22Rv1 (cell line): Measurements from ENCODE around the gene HSF2BP.

Experiments
- H3K27ac ChIP-seq: fragments of 450-650 bp; 2 replicates; pipeline ENCODE4 v1.5.1; 2017
- ZFX ChIP-seq: fragments of 450-650 bp; IDR thresholded peaks from 2 replicates; pipeline ENCODE4 v1.6.1; 2017; ENCODE audit warnings: antibody characterized with exemption, borderline replicate concordance
- TF ChIP-seq, protein P1 (sequence below): fragments of 450-650 bp; IDR thresholded peaks from 2 replicates; pipeline ENCODE4 v1.5.1; 2017; ENCODE audit warnings: mild to moderate bottlenecking

Gene HSF2BP

DNA sequence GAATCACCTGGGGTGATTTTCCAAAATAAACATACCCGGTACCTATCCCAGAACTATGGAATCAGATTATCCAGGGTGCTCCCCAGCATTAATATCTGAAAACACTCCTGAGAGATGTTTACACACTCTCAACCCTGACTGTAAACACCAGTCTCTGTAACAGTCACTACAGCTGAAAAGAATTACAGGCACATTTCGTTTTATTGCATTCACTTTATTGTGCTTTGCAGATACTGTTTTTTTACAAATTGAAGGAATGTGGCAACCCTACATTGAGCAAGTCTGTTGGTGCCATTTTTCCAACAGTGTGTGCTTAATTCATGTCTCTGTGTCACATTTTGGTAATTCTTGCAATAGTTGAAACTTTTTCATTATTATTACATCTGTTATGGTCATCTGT, 31.8 kb downstream of the HSF2BP start:
- H3K27ac ChIP-seq = no peak overlapping the region
- TF ChIP-seq, protein P1, sequence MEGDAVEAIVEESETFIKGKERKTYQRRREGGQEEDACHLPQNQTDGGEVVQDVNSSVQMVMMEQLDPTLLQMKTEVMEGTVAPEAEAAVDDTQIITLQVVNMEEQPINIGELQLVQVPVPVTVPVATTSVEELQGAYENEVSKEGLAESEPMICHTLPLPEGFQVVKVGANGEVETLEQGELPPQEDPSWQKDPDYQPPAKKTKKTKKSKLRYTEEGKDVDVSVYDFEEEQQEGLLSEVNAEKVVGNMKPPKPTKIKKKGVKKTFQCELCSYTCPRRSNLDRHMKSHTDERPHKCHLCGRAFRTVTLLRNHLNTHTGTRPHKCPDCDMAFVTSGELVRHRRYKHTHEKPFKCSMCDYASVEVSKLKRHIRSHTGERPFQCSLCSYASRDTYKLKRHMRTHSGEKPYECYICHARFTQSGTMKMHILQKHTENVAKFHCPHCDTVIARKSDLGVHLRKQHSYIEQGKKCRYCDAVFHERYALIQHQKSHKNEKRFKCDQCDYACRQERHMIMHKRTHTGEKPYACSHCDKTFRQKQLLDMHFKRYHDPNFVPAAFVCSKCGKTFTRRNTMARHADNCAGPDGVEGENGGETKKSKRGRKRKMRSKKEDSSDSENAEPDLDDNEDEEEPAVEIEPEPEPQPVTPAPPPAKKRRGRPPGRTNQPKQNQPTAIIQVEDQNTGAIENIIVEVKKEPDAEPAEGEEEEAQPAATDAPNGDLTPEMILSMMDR = no peak
- no peak for TF ChIP-seq ZFX

DNA sequence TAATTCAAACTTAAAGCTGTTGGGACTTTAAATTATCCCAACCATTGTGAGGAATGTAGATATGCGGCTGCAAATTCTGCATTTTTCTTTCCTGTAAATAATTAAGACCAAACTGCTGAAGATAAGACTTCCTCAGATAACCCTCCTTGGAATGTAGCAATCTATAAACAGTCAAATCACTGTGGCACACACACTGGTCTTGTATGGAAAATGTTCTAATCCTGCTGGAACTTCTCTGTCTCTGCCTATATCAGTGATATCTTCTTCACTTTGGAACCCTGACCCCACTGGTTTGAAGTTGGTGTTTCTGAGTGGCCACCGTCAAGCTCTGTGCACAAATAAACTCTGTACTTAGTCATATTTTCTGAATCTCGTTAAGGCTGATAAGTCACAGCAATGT, 32.9 kb downstream of the HSF2BP start:
- H3K27ac ChIP-seq = no peak overlapping the region
- TF ChIP-seq ZFX = no peak
- TF ChIP-seq, protein P1 = no peak

DNA sequence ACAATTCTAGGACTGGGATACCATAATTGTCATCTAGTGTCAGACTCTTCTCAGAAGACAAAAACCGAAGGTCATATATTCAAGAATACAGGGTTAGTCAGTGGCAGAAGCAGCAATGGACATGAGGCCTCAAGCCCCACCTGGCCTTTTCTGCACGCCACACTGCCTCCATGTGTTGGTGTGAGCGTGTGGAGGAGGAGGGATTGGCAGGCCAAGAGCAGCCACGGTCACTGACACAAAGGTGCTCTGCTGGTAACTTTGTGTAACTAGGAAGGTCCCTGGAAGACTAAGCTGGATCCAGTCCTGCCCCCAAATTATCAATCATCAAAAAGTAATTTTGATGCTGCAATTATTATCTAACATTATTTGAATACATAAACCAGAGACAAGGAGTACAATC, 34.9 kb downstream of the HSF2BP start:
- H3K27ac ChIP-seq = no peak overlapping the region
- no peak for TF ChIP-seq ZFX
- TF ChIP-seq, protein P1 = no peak

DNA sequence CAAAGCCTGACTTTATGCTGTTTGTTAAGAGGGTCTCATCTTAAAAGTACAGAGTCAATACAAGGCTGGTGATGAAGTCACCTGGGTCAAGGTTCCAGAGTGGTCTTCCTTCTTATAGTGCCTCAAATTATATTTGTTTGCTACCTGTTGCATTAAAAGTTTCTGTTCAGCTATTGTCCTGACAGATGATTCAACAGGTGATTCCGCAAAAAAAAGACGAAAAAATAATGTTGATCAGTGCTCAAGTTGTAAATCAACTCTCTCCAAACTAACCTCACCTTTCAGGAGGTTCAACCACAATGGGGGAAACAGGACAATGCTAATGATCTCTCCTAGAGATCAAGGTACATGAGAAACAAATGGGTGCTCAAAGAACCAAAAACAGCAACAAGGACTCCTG, 35.7 kb downstream of the HSF2BP start:
- TF ChIP-seq, protein P1 = no peak
- no peak for TF ChIP-seq ZFX
- no peak overlapping the region for H3K27ac ChIP-seq

DNA sequence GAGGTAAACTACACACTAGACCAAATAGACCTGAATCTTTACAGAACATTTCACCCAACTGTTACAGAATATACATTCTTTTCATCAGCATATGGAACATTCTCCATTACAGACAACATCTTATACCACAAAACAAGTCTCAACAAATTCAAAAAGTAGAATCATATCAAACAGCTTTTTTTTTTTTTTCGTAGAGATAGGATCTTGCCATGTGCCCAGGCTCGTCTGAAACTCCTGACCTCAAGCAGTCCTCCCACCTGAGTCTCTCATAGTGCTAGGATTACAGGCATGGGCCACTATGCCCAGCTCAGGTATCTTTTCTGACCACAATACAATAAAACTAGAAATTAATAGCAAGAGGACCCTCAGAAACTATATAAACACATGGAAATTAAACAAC, 36.5 kb downstream of the HSF2BP start:
- H3K27ac ChIP-seq = no peak overlapping the region
- no peak for TF ChIP-seq ZFX
- TF ChIP-seq, protein P1 = no peak

DNA sequence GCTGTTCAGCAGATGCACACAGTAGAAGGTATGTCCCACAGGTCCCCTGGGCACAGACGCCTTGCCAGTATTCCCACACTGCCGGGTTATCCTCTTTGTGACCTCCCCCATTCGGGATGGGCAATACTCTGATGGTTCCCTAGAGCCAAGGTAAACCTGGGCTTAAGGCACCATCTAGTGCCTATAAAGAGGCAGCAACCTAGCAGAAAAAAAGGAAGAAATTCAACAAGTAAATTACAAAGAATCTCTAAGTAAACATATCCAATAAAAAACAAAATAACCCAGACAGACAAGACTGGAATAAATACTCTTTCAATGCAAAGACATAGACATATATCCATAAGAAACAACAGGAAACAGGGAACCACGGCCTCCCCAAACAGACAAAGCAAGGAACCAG, 39.4 kb downstream of the HSF2BP start:
- H3K27ac ChIP-seq = no peak overlapping the region

DNA sequence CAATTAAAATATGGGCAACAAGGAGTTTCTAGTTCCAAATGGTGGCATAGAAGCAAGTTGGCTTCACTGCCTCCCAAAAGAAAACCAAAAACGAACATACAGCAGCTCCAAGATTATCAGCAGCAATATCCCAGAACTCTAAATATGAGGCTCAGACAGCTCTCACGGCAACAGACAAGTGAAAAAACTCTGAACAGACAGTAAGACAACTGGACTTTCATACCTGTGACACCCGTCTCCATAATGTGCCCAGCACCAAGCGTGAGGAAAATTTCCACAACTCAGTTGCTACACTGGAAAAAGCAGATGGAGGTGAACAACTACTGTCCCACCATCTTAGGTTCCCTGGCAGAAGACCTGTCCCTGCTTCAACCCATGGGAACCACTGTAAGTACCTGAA, 39.9 kb downstream of the HSF2BP start:
- TF ChIP-seq ZFX = no peak
- TF ChIP-seq, protein P1 = no peak
- no peak overlapping the region for H3K27ac ChIP-seq

More for the DNA sequence above, 39.4 kb downstream of the HSF2BP start:
- no peak for TF ChIP-seq ZFX
- TF ChIP-seq, protein P1 = no peak
